Smooth muscle cell (in vitro differentiated cells): ENCODE measurements around the gene DMRTB1. TPM values are rescaled to one million over a fixed set of nuclear protein-coding genes. Genes with fewer than 3 reads are reported as not detected.

Source experiments
- DNase-seq: peaks from one replicate; lab custom pipeline; 2025; ENCODE audit not compliant: unreplicated experiment; lab: John Stamatoyannopoulos, UW
- H2AFZ ChIP-seq: fragments of 200-600 bp; sonication (generic); 2 replicates; pipeline ENCODE4 v1.6.0; 2016; ENCODE audit warnings: antibody characterized with exemption, low read depth, mild to moderate bottlenecking
- H3F3A ChIP-seq: fragments of 200-600 bp; sonication (generic); 2 replicates; pipeline ENCODE4 v1.6.0; 2017; ENCODE audit warnings: antibody characterized with exemption, low read depth
- H3K27ac ChIP-seq: fragments of 200-600 bp; sonication (generic); 2 replicates; pipeline ENCODE4 v1.5.1; 2016; ENCODE audit warnings: low read depth, mild to moderate bottlenecking
- H3K27me3 ChIP-seq: fragments of 200-600 bp; sonication (generic); 2 replicates; pipeline ENCODE4 v1.6.1; 2016; ENCODE audit warnings: low read depth, mild to moderate bottlenecking
- H3K36me3 ChIP-seq: fragments of 200-600 bp; sonication (generic); 2 replicates; pipeline ENCODE4 v1.5.1; 2016; ENCODE audit warnings: low read depth
- H3K4me1 ChIP-seq: fragments of 200-600 bp; sonication (generic); 2 replicates; pipeline ENCODE4 v1.5.1; 2016; ENCODE audit warnings: low read depth
- H3K4me2 ChIP-seq: fragments of 200-600 bp; sonication (generic); 2 replicates; pipeline ENCODE4 v1.6.0; 2016; ENCODE audit warnings: mild to moderate bottlenecking
- H3K4me3 ChIP-seq: fragments of 200-600 bp; sonication (generic); 2 replicates; pipeline ENCODE4 v1.5.1; 2016; ENCODE audit warnings: mild to moderate bottlenecking
- H3K79me2 ChIP-seq: fragments of 200-600 bp; sonication (generic); 2 replicates; pipeline ENCODE4 v1.6.0; 2016; ENCODE audit warnings: low read depth, mild to moderate bottlenecking
- H3K9ac ChIP-seq: fragments of 200-600 bp; sonication (generic); 2 replicates; pipeline ENCODE4 v1.6.0; 2016; ENCODE audit warnings: low read depth
- H3K9me3 ChIP-seq: fragments of 200-600 bp; sonication (generic); replicated peaks from 2 replicates; pipeline ENCODE4 v1.5.1; 2016; ENCODE audit warnings: low read depth
- H4K20me1 ChIP-seq: fragments of 200-600 bp; sonication (generic); 2 replicates; pipeline ENCODE4 v1.6.0; 2016; ENCODE audit warnings: low read depth
- WGBS: methylation state at CpG from one replicate; pipeline ENCODE4 v1.1.7; 2016; ENCODE audit warnings: low lambda C conversion rate; 5-methylcytosine and 5-hydroxymethylcytosine counted together
- polyA plus RNA-seq: library from polyadenylated mRNA; unstranded; fragments of >200 nt; fragmentation: Nextera tagmentation; extraction: Ambion mirVana; gene quantifications from 2 replicates; pipeline ENCODE4 v1.2.1, GENCODE V29; 2016
- total RNA-seq: library from RNA; depleted of rRNA; stranded (reverse); fragments of >200 nt; gene quantifications from 2 replicates; pipeline ENCODE4 v1.2.3, GENCODE V29; 2014
- TF ChIP-seq, protein P1 (sequence below): fragments of 200-600 bp; sonication (generic); IDR thresholded peaks from 2 replicates; pipeline ENCODE4 v1.5.1; 2017; ENCODE audit warnings: borderline replicate concordance, mild to moderate bottlenecking, antibody characterized with exemption; ENCODE audit not compliant: insufficient read depth, poor library complexity, severe bottlenecking

Gene DMRTB1
- total and polyA plus RNA-seq, 2 experiments from 2014 or later = not detected

- Histone ChIP-seq H3K27me3 (no peaks in the 10 kb centered on the region), H3K9ac (no peak overlapping the region), H2AFZ (no peak overlapping the region), H3K27ac (no peak overlapping the region), H3K4me2 (no peak overlapping the region), H3K36me3 (no peaks in the 10 kb centered on the region), H3K4me3 (no peak overlapping the region), H3F3A (peaks cover 2% of the 10 kb centered on the region), H3K9me3 (no peaks in the 10 kb centered on the region), H4K20me1 (no peaks in the 10 kb centered on the region), H3K79me2 (no peaks in the 10 kb centered on the region), H3K4me1 (peaks cover 13% of the 10 kb centered on the region)
- TF ChIP-seq, protein P1, sequence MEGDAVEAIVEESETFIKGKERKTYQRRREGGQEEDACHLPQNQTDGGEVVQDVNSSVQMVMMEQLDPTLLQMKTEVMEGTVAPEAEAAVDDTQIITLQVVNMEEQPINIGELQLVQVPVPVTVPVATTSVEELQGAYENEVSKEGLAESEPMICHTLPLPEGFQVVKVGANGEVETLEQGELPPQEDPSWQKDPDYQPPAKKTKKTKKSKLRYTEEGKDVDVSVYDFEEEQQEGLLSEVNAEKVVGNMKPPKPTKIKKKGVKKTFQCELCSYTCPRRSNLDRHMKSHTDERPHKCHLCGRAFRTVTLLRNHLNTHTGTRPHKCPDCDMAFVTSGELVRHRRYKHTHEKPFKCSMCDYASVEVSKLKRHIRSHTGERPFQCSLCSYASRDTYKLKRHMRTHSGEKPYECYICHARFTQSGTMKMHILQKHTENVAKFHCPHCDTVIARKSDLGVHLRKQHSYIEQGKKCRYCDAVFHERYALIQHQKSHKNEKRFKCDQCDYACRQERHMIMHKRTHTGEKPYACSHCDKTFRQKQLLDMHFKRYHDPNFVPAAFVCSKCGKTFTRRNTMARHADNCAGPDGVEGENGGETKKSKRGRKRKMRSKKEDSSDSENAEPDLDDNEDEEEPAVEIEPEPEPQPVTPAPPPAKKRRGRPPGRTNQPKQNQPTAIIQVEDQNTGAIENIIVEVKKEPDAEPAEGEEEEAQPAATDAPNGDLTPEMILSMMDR = no peak
- DNase-seq = no peak
- 93% methylated on average over 7 of the region's 7 CpGs for WGBS
These were observed 57.0 kb downstream of the DMRTB1 start for GRCh38 chr1:53516181-53516580.

Other genes with a start within 250 kb of the DMRTB1 start
- 39.3 and 49.4 TPM in 2 replicates for gene CZIB, start 238.8 kb upstream of the DMRTB1 start, total RNA-seq
- 45.8 and 47.9 TPM in 2 replicates for gene CZIB, start 238.8 kb upstream of the DMRTB1 start, polyA plus RNA-seq
- 30.5 and 37.3 TPM in 2 replicates for gene MAGOH, start 220.9 kb upstream of the DMRTB1 start, total RNA-seq
- 28.5 and 38.4 TPM in 2 replicates for gene MAGOH, start 220.9 kb upstream of the DMRTB1 start, polyA plus RNA-seq
- gene LRP8, start 131.3 kb upstream of the DMRTB1 start, total RNA-seq = 3.6 and 5.6 TPM in 2 replicates
- 4.2 and 8.1 TPM in 2 replicates for gene LRP8, start 131.3 kb upstream of the DMRTB1 start, polyA plus RNA-seq